ENCODE data around the gene ACADL. TPM values are rescaled to one million over a fixed set of nuclear protein-coding genes. Genes with fewer than 3 reads are reported as not detected.

The ACADL gene
- total and polyA plus RNA-seq, 9 donors = 4.5 to 39.0 (median 10.5) TPM

GRCh38 chr2:210172219-210172575, 53.0 kb downstream of the ACADL start:
- no peaks in the 10 kb centered on the region for H3K27me3 ChIP-seq
- H3K36me3 ChIP-seq = no peaks in the 10 kb centered on the region
- intact Hi-C loops (cut with DNase I) = no loop called here
- TF ChIP-seq POLR2A (IDR thresholded peaks at IDR 0.05) = no peak
- TF ChIP-seq, protein P1, sequence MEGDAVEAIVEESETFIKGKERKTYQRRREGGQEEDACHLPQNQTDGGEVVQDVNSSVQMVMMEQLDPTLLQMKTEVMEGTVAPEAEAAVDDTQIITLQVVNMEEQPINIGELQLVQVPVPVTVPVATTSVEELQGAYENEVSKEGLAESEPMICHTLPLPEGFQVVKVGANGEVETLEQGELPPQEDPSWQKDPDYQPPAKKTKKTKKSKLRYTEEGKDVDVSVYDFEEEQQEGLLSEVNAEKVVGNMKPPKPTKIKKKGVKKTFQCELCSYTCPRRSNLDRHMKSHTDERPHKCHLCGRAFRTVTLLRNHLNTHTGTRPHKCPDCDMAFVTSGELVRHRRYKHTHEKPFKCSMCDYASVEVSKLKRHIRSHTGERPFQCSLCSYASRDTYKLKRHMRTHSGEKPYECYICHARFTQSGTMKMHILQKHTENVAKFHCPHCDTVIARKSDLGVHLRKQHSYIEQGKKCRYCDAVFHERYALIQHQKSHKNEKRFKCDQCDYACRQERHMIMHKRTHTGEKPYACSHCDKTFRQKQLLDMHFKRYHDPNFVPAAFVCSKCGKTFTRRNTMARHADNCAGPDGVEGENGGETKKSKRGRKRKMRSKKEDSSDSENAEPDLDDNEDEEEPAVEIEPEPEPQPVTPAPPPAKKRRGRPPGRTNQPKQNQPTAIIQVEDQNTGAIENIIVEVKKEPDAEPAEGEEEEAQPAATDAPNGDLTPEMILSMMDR (IDR thresholded peaks at IDR 0.05) = no peak
- no peak for TF ChIP-seq EP300 (IDR thresholded peaks at IDR 0.05)
- peak overlapping the region; percentile 95 for H3K4me3 ChIP-seq
- DNase-seq = no peak
- WGBS, 3 donors = 1 to 6% (median 1%) methylated on average over 8 of the region's 8 CpGs
- no peaks in the 10 kb centered on the region for H3K4me1 ChIP-seq (ENCODE audit: insufficient read depth)
- H3K9me3 ChIP-seq = no peaks in the 10 kb centered on the region
- H3K27ac ChIP-seq = peak overlapping the region; percentile 91 to 100

GRCh38 chr2:210171309-210172218, 53.7 kb downstream of the ACADL start, which contains the start of gene KANSL1L:
KANSL1L (minus strand) TSS chr2:210171409; CDS start chr2:210154582, 16,827 bp downstream.
- TF ChIP-seq EP300 (IDR thresholded peaks at IDR 0.05) = no peak
- TF ChIP-seq, protein P1 (IDR thresholded peaks at IDR 0.05) = peak in 1 of 3 donors; percentile 2
- TF ChIP-seq POLR2A (IDR thresholded peaks at IDR 0.05) = peak; percentile 82
- H3K27me3 ChIP-seq = no peaks in the 10 kb centered on the region
- peak within 1 kb of the TSS; percentile 98 to 100 for H3K27ac ChIP-seq
- no peaks in the 10 kb centered on the region for H3K4me1 ChIP-seq (ENCODE audit: insufficient read depth)
- peak; percentile 99 to 100 (median 99) for DNase-seq
- peak within 1 kb of the TSS; percentile 95 for H3K4me3 ChIP-seq
- intact Hi-C loops (cut with DNase I) = no loop called here
- H3K9me3 ChIP-seq = no peaks in the 10 kb centered on the region
- 0 to 1% (median 0%) methylated on average over 51 to 66 of the region's 67 CpGs for WGBS, 3 donors
- H3K36me3 ChIP-seq = no peaks in the 10 kb centered on the region

GRCh38 chr2:210170446-210171303, 54.6 kb downstream of the ACADL start:
- intact Hi-C loops (cut with DNase I) = no loop called here
- TF ChIP-seq, protein P1 (IDR thresholded peaks at IDR 0.05) = no peak
- TF ChIP-seq POLR2A (IDR thresholded peaks at IDR 0.05) (peak; percentile 97), EP300 (IDR thresholded peaks at IDR 0.05) (peak; percentile 82)
- no peaks in the 10 kb centered on the region for H3K4me1 ChIP-seq (ENCODE audit: insufficient read depth)
- peak overlapping the region; percentile 98 to 100 for H3K27ac ChIP-seq
- WGBS, 3 donors = 0 to 1% (median 0%) methylated on average over 38 to 64 of the region's 64 CpGs
- peak; percentile 97 to 100 (median 98) for DNase-seq
- H3K27me3 ChIP-seq = no peaks in the 10 kb centered on the region
- no peaks in the 10 kb centered on the region for H3K9me3 ChIP-seq
- H3K36me3 ChIP-seq = no peaks in the 10 kb centered on the region
- peak overlapping the region; percentile 95 for H3K4me3 ChIP-seq

DNA sequence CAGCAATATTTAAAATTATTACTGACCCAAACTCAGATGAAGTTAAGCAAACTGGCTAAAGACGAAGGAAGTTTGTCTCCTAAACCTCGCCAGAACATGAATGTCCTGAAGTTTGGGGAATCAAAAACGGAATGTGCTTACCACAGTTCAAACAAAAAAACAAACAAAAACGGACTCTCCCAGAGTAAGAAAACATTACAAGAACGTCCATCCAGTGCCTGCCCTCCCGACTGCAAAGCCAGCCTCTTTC, 55.1 kb downstream of the ACADL start:
- no peak for DNase-seq
- 0 to 1% (median 0%) methylated on average over 6 of the region's 6 CpGs for WGBS, 3 donors
- intact Hi-C loops (cut with DNase I) = no loop called here

More for the DNA sequence above, 55.1 kb downstream of the ACADL start:
- peak overlapping the region; percentile 95 for H3K4me3 ChIP-seq
- TF ChIP-seq POLR2A (IDR thresholded peaks at IDR 0.05) = no peak
- TF ChIP-seq EP300 (IDR thresholded peaks at IDR 0.05) = no peak
- TF ChIP-seq, protein P1 (IDR thresholded peaks at IDR 0.05) = no peak
- no peaks in the 10 kb centered on the region for H3K9me3 ChIP-seq
- H3K27me3 ChIP-seq = no peaks in the 10 kb centered on the region
- no peaks in the 10 kb centered on the region for H3K4me1 ChIP-seq (ENCODE audit: insufficient read depth)
- peak overlapping the region; percentile 98 to 100 for H3K27ac ChIP-seq
- no peaks in the 10 kb centered on the region for H3K36me3 ChIP-seq

Measured in ovary (tissue), 9 donors.